H1 (cell line): Measurements from ENCODE around the gene EFHC1. TPM values are rescaled to one million over a fixed set of nuclear protein-coding genes. Genes with fewer than 3 reads are reported as not detected.

Source experiments
- CEBPB ChIP-seq: IDR thresholded peaks from 2 replicates; pipeline ENCODE4 v1.6.1; 2012; ENCODE audit warnings: low read depth, low read length
- CTCF ChIP-seq, 3 experiments: IDR thresholded peaks; 1 replicate in 2 of 3; 2 replicates in 1 of 3; pipeline versions ENCODE4 v1.5.1 to v1.6.1; 2011; ENCODE audit warnings: low read length in 3 of 3, mild to moderate bottlenecking in 3 of 3, inconsistent platforms in 2 of 3, low read depth in 1 of 3, moderate library complexity in 1 of 3; ENCODE audit not compliant: insufficient read depth in 1 of 3; ENCODE audit errors: control extremely low read depth in 1 of 3
- NRF1 ChIP-seq: IDR thresholded peaks from 2 replicates; pipeline ENCODE4 v1.6.1; 2011; ENCODE audit warnings: mild to moderate bottlenecking, low read depth, low read length, improper control_type of control experiment
- PHF8 ChIP-seq: fragments of 200-600 bp; sonication (generic); conservative IDR thresholded peaks from 2 replicates; pipeline ENCODE4 v1.7.1; 2012; ENCODE audit warnings: low read depth, mild to moderate bottlenecking, inconsistent platforms, low read length, moderate library complexity
- RXRA ChIP-seq: IDR thresholded peaks from 2 replicates; pipeline ENCODE4 v1.6.1; 2011; ENCODE audit warnings: low read depth, mild to moderate bottlenecking, low read length, moderate library complexity; ENCODE audit not compliant: insufficient read depth
- polyA plus RNA-seq, 7 experiments: library from polyadenylated mRNA; depleted of rRNA in 3 of 7; stranded (reverse) in 5 of 7; unstranded in 2 of 7; fragments of >200 nt in 5 of 7; fragments of 200-250 nt in 2 of 7; gene quantifications; 1 replicate in 5 of 7; 2 replicates in 1 of 7; 4 replicates in 1 of 7; pipeline versions ENCODE4 v1.2.1 to v1.2.3, GENCODE V29; 2011 to 2013; ENCODE audit warnings: missing spikeins in 2 of 7, mixed read lengths in 2 of 7
- total RNA-seq: library from RNA; stranded (reverse); fragmentation: NEBNext Ultra II Directional; extraction: Animal tissue kit (Norgen Biotek cat#: 25700); gene quantifications from 2 replicates; pipeline ENCODE4 v1.2.1, GENCODE V29; 2021

Gene EFHC1
- total and polyA plus RNA-seq, 2 of the 8 experiments (the other 6 are each of a cell fraction or from before 2014, with no cell fraction given) = 10.5 to 16.4 TPM

- TF ChIP-seq CTCF (IDR thresholded peaks at IDR 0.05; ENCODE audit: control extremely low read depth in 1 of 3, insufficient read depth in 1 of 3, low read depth in 1 of 3, low read length in 3 of 3) (no peak), CEBPB (no peak), NRF1 (no peak), PHF8 (no peak), RXRA (no peak)
Measured at GRCh38 chr6:52548353-52548713, 128.2 kb downstream of the EFHC1 start (continued).
